ENCODE results near the gene CAMTA1. TPM values are rescaled to one million over a fixed set of nuclear protein-coding genes. Genes with fewer than 3 reads are reported as not detected.

The CAMTA1 gene
- total RNA-seq, 1 experiment from 2014 or later = 50.3 TPM

DNA sequence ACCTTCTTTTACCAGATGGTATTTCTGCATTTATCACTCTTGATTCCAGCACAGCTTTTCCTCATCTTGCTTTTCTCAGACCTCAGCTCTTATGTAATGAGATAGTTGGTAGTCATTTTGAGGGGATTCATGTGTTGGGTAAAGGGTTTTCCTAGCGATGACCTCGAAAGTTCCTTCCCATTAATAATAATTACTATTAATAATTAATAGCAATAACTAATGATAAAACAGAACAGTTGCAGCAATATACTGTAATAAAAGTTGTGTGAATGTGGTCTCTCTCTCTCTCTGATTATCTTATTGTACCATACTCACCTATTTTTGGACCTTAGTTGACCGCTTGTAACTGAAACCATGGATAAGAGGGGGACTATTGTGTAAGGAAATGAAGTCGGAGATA is 14.2 kb downstream of the CAMTA1 start:
- intact Hi-C loops (cut with micrococcal nuclease; ENCODE audit: unreplicated experiment) = no loop called here
- Mint-ChIP-seq H3K9me3 (ENCODE audit: low read depth, unreplicated experiment) (no peaks in the 10 kb centered on the region), H3K27ac (ENCODE audit: unreplicated experiment) (no peak overlapping the region)

DNA sequence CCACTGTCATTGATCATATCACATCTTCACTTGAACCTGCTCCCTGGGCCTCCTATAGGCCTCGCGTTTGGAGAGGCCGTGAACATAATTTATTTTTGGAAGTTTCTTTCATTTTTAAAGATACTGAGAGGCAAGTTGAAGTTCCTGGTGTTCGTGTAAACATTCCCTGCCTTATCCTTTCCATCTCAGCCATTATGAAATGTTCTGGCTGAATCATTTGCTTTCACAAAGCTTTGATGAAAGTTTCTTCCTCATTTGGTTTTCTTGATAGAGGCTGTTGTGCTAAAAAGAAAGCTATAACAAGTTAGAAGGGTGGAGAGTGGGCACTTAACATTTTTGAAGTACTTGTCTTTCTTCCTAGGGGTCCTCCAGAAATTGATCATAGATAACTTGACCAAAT is 15.5 kb downstream of the CAMTA1 start:
- Mint-ChIP-seq H3K9me3 (ENCODE audit: low read depth, unreplicated experiment) (no peaks in the 10 kb centered on the region), H3K4me3 (ENCODE audit: low read depth, unreplicated experiment) (no peak overlapping the region), H3K27ac (ENCODE audit: unreplicated experiment) (no peak overlapping the region), H3K4me1 (ENCODE audit: low read depth, unreplicated experiment) (peaks cover 14% of the 10 kb centered on the region), H3K27me3 (ENCODE audit: unreplicated experiment) (no peaks in the 10 kb centered on the region), H3K36me3 (ENCODE audit: insufficient read depth, unreplicated experiment) (peaks cover 1% of the 10 kb centered on the region)
- TF ChIP-seq, protein P1, sequence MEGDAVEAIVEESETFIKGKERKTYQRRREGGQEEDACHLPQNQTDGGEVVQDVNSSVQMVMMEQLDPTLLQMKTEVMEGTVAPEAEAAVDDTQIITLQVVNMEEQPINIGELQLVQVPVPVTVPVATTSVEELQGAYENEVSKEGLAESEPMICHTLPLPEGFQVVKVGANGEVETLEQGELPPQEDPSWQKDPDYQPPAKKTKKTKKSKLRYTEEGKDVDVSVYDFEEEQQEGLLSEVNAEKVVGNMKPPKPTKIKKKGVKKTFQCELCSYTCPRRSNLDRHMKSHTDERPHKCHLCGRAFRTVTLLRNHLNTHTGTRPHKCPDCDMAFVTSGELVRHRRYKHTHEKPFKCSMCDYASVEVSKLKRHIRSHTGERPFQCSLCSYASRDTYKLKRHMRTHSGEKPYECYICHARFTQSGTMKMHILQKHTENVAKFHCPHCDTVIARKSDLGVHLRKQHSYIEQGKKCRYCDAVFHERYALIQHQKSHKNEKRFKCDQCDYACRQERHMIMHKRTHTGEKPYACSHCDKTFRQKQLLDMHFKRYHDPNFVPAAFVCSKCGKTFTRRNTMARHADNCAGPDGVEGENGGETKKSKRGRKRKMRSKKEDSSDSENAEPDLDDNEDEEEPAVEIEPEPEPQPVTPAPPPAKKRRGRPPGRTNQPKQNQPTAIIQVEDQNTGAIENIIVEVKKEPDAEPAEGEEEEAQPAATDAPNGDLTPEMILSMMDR (IDR thresholded peaks at IDR 0.05; ENCODE audit: unreplicated experiment) = no peak
- intact Hi-C loops (cut with micrococcal nuclease; ENCODE audit: unreplicated experiment) = no loop called here
- no peak for DNase-seq
- BruUV-seq (replicated peaks) = no TSS peak
- CTCF ChIA-PET = no interaction called here

More for the DNA sequence above, 14.2 kb downstream of the CAMTA1 start:
- Mint-ChIP-seq H3K27me3 (ENCODE audit: unreplicated experiment) (no peaks in the 10 kb centered on the region), H3K4me3 (ENCODE audit: low read depth, unreplicated experiment) (no peak overlapping the region), H3K4me1 (ENCODE audit: low read depth, unreplicated experiment) (peaks cover 14% of the 10 kb centered on the region), H3K36me3 (ENCODE audit: insufficient read depth, unreplicated experiment) (peaks cover 5% of the 10 kb centered on the region)
- DNase-seq = no peak
- TF ChIP-seq, protein P1 (IDR thresholded peaks at IDR 0.05; ENCODE audit: unreplicated experiment) = no peak
- CTCF ChIA-PET = no interaction called here
- BruUV-seq (replicated peaks) = no TSS peak

DNA sequence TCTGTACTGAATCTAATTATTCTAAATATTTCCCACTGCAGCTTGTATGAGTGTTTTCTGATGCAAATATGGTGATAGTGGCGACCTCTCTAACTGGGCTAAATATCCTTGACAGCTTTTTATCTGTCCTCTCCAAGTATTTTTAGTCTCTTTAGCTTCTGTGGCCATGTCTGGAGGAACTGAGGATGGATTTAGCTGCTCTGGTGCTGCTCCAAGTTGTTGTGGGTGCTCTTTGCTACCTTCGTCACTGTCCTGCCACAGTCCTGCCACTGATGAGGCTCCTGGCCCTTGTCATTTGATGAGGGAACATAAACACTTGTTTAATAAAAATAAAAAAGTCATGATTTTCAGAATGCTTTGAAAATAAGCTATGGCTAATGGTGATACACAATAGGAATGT is 15.9 kb downstream of the CAMTA1 start:
- Mint-ChIP-seq H3K36me3 (ENCODE audit: insufficient read depth, unreplicated experiment) (no peaks in the 10 kb centered on the region), H3K4me3 (ENCODE audit: low read depth, unreplicated experiment) (no peak overlapping the region), H3K9me3 (ENCODE audit: low read depth, unreplicated experiment) (no peaks in the 10 kb centered on the region), H3K4me1 (ENCODE audit: low read depth, unreplicated experiment) (peaks cover 14% of the 10 kb centered on the region), H3K27ac (ENCODE audit: unreplicated experiment) (no peak overlapping the region), H3K27me3 (ENCODE audit: unreplicated experiment) (no peaks in the 10 kb centered on the region)
- TF ChIP-seq, protein P1 (IDR thresholded peaks at IDR 0.05; ENCODE audit: unreplicated experiment) = no peak
- intact Hi-C loops (cut with micrococcal nuclease; ENCODE audit: unreplicated experiment) = no loop called here
- no TSS peak for BruUV-seq (replicated peaks)
- CTCF ChIA-PET = interaction anchor here (0.6 kb wide), 2 partner anchors 402 to 954 kb away, joined by 3 to 4 read pairs; no protein-coding TSS in a partner anchor
- no peak for DNase-seq

DNA sequence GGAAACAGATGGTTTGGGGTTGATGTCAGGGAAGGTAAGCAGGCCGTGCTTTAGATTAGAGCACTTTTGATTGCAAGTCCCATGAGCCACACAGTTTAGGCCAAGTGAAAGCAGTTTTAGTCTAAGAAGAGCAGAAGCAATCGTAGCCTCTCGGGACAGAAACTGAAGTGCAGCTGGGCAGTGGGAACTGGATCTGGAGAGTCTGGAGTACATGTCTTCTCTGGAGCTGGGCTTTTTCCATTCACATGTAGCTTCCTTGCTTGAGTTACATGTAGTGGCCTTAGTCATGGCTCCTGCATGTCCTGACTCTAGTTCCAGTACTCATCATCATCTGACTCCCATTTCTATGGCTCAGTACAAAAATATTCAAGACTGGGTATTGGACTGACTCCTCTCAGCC is 16.7 kb downstream of the CAMTA1 start:
- intact Hi-C loops (cut with micrococcal nuclease; ENCODE audit: unreplicated experiment) = no loop called here
- CTCF ChIA-PET = interaction anchor here (0.6 to 0.7 kb wide), 4 partner anchors 23 to 953 kb away, joined by 3 to 4 read pairs (median 3); no protein-coding TSS in a partner anchor
- TF ChIP-seq, protein P1 (IDR thresholded peaks at IDR 0.05; ENCODE audit: unreplicated experiment) = no peak
- no TSS peak for BruUV-seq (replicated peaks)
- Mint-ChIP-seq H3K36me3 (ENCODE audit: insufficient read depth, unreplicated experiment) (no peaks in the 10 kb centered on the region), H3K27ac (ENCODE audit: unreplicated experiment) (no peak overlapping the region), H3K4me1 (ENCODE audit: low read depth, unreplicated experiment) (peaks cover 14% of the 10 kb centered on the region), H3K4me3 (ENCODE audit: low read depth, unreplicated experiment) (no peak overlapping the region), H3K9me3 (ENCODE audit: low read depth, unreplicated experiment) (no peaks in the 10 kb centered on the region), H3K27me3 (ENCODE audit: unreplicated experiment) (no peaks in the 10 kb centered on the region)
- DNase-seq = no peak
